Pulmonary artery endothelial cell (primary cell): Measurements from ENCODE around the gene HNRNPUL2. TPM values are rescaled to one million over a fixed set of nuclear protein-coding genes. Genes with fewer than 3 reads are reported as not detected.

Experiments used
- DNase-seq: peaks from one replicate; pipeline ENCODE4 v3.0.0-alpha.2; 2011; ENCODE audit warnings: low read depth, low spot score
- total RNA-seq: library from RNA; depleted of rRNA; stranded (reverse); fragments of >200 nt; gene quantifications from 2 replicates; pipeline ENCODE4 v1.2.3, GENCODE V29; 2014

HNRNPUL2 gene
- total RNA-seq, 1 donor from 2014 or later: 11.6 TPM

DNA sequence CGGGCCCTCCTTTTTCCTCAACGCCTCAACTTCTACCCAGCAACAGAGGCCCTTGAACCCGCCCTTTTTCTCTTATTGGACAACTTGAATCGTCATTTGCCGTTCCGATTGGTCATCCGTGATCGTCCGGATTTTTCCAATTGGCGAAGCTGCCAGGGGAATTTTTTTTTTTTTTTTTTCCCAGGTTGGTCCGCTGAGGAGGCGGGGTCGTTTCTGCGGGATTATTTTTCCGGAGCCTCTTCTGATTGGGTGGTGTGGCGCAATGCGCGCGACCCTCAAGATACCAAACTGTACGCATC, 564 bp upstream of the HNRNPUL2 start:
- peak; percentile 91 for DNase-seq

DNA sequence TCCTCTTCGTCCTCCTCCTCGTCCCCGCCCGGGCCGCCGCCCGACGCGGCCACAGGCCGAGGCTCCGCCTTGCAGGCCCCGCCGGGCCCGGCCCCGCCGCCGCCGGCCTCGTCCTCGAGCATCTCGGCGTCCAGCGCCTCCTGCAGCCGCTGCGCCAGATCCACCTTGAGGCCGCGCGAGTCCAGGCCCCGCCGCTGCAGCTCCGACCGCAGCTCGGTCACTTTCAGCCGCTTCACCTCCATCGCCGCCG, 417 bp downstream of the HNRNPUL2 start:
- DNase-seq: no peak

DNA sequence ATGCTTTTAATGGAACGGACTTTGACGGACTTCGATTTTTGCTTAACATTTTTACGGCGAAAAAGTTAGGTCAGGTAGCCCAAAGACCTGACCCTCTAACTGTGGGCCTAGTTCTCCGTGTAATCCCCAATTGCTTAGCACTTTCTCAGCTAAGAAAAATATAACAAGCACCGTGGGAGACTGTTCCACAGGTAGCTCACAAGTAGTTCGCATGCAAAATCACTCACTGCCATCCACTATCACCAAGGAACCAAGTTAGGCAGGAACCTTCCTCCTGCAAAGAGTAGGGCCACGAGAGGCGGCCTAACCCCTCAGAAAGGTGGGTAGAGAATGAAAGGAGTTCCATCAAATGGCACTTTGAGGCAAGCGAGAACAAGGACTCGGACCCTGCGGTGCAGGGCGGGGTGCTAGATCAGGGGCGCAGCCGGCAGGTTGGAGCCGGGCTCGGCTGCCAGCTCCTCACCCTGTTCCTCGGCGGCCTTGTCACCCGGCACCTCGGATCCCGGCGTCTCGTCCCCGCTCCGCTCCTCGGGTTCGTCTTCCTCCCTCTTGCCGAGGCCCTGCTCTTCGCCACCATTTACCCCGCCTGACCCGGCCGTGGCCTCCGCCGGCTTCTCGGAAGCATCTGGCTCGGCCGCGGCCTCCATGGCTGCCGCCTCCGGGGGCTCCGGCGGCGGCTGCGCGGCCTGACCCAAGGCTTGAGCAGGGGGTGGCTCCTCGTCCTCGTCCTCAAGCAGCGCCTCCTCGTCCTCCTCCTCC, 922 bp downstream of the HNRNPUL2 start:
- DNase-seq: no peak

DNA sequence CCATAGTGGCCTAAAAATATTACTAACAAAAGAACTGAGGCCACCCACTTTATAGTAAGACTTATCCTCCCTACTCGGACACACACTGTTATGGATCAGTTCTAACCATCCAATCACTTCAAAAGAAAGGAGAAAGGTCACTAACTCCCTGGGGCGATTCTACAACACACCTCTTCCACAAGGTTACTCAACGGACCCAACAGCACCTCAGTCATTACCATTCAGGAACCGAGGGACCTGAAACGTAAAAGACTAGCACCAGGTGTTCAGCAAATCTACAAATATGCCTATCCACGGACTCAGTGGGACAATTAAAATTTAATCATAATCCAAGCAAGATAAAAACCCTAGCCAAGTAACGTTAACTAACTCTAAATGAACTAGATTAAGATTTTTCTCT, 1.6 kb downstream of the HNRNPUL2 start:
- no peak for DNase-seq

DNA sequence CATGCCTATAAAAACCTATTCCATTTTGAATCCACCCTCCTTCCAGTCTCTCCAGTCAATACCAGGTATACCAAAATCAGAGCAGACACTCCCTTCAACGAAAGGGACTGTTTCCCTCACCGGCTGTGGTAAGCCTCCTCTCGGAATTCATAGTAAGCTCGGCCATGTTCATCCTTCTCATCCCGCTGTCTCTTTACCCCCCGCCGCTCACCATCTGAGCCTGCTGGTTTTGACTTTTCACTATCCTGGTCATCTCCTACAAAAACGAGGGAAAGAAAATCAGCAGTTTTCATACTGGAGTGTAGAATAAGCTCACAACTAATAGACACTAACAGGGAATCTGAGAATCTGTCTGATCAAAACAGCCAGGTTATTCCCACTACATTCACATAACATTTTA, 3.1 kb downstream of the HNRNPUL2 start:
- DNase-seq: no peak

DNA sequence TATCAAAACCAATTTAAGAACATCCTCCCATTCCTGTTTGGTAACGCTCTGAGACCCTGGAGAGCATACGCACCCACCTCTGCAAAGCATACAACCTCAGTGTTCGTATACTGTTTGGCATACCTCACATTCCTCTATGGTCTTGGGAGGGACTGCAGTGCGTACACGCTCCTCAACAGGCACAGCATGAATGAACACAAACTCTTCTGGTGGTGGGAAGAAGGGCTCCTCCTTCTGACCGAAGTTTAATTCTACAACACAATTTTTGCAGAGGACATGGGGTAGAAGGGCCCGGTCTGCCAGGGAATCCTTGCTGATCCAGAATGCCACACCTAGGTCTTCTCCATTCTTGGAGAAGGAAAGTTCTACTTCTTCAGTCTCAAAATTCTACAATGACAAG, 5.3 kb downstream of the HNRNPUL2 start:
- DNase-seq: no peak

DNA sequence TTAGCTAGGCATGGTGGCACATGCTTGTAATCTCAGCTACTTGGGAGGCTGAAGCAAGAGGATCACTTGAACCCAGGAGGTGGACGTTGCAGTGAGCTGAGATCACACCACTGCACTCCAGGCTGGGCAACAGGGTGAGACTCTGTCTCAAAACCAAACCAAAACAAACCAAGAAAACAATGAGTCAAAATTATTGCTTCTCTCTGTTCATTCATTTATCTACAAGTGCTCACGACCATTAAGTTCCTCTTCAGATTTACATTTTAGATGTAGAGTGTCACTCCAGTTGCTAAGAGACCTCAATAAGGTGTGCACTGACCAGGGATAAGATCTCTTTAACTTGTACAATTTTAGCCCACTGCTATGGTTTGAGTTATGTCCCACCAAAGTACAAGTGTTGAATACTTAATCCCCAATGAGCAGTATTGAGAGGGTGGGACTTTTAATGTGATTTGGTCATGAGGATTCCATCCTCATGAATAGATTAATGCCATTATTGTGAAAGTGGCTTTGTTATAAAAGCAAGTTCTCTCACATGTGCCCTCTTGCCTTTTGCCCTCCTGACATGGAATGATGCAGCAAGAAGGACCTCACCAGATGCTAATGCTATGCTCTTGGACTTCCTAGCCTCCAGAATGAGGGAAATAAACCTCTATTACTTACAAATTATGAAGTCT, 7.8 kb downstream of the HNRNPUL2 start:
- no peak for DNase-seq

DNA sequence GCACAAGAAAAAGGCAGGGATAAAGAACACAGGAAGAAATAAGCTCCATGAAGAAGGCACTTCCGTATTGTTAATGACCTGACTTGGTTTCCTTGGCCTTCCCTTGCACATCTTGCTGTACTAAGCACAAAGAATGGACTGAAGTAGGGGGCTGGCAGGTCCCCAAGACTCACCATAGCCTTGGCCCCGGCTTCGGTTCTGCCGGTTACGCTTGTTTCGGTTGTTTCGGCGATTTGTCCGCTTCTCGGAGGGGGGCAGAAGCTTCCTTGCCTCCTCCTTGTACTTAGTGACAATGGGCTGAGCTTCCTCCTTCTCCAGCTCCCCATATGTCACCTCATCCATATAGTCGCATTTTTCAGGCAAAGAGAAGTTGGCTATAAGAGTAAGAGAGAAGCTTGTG, 10.4 kb downstream of the HNRNPUL2 start:
- no peak for DNase-seq

DNA sequence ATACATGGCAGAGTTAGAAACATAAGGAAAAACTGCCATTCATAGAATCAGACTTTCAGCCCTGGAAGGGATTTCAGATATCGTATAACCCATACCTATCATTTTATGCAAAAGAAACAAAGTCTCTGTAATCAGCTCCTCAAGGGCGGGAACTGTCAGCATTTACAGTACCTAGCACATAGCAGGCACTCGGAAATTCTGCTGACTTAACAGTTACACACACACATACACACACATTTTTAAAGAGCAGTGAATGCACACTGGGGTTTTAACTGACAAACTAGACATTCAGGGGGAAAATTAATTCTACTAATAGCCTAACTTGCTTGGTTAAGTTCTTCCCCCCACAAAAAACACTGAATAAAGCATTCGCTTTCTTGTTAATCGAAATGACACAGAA, 11.1 kb downstream of the HNRNPUL2 start:
- DNase-seq: no peak

DNA sequence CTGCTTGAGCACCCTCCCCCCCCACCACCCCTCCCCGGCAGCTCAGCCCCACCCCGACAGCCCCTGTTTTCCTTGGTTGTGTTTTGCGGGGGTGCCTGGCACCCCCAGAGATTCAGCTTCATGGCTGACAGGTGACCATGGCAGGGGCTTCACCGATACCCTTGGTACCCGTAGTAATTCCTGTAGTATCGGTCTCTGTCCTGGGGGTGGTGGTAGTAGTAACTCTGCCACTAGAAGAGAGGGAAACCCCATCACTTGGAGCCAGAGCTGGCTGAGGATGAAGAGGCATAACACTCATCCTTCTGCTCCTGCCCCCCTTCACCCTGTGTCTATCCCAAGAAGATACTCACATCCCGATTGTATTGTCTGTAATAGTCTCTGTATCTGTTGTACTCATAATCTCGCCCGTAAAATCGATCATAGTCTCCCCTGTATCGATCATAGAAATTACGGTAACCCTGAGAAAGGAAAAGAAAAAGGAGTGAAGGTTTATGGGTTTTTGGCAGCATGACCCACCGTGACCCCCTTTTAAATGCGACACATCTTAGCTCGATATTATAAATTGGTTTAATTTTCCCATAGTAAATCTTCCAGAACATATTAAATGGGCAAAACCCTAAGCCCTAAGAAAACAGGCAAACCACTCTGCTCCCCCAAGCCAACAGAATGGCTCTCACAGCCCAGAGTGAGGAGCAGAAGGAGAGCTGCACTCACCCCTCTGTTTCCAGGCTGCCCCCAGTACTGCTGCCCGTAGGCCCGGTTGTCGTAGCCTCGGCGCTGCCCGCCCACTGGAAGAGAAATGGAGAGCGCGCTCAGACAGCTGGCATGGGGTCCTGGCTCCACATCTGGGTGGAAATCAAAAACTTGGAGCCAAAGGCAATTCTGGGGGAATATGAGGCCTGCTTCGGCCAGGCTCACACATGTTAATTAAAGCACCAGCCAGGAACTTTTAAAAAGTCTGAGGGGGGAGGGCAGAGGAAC, 11.8 kb downstream of the HNRNPUL2 start:
- no peak for DNase-seq

DNA sequence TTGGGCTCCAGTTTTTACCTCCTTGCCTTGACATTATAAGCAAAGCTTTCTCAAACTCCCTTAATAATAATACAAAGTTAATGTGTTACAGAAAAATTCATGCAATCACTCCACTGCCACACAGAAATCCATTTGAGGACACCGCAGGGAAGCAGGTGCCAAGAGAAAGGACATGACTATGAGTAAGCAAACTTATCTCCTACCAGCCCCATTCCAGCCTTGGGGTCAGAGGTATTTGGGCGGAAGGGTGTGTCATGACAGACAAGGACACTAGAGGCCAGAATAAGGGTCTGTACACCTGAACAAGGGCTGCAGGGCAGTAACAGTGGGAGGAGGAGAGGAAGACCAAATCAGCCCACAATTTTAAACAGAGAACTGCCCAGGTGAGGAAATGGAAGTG, 13.9 kb downstream of the HNRNPUL2 start:
- DNase-seq: no peak

DNA sequence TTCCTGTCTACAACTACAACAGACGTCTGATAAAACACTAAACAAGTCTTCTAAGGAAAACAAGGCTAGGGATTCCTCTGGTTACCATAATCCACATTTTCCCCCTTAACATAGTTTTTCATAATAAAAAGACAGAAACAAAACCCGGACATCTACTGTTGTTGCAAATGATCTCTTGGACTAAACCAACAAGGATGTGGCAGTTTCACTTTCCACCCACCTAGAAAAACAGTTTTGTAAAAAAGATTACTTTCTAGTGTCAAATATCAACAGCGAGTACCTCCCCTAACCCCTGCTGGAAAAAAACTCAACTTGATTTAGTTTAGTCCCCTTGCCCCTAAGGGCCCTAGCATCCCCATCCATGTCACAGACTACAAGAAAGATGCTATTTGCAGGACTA, 14.4 kb downstream of the HNRNPUL2 start:
- no peak for DNase-seq

DNA sequence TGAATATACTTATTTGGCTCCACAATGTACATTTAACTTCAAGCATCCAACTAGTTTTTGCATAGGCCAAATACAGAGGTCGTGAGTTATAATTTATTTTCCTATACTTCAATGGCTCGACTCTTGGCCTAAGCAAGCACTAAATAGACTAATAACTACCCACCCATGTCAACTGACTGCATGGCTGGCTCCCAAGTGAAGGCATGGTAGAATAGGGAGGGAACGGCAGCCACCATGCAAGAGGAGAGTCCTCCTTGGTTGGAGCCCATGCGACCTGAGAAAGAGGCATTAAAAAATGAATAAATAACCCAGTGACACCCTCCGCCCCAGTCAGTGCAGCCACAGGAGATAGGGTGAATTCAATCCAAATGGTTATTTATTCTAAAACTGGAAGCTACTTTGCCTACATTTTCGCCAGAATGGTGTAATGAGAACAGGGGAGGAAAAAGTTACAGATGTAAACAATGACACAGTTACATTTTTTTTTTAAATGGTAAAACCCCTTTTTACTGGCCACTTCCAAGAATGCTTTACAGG, 14.9 kb downstream of the HNRNPUL2 start:
- DNase-seq: no peak

DNA sequence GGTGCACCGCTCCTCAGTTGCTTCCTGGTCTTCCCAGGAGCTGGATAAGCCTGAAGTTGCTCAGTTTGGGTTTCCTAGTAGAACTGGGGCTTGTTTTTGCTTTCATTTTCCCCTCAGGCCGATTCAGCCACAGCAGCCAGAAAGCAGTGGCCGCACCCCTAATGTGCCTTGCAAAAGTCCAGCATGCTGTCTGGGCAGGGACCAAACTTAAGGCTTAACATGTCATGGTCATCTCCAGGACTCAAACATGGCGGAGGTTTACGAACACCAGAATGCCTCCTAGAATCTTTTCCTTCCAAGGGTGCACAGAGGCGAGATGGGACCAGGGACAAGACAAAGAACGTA, 17.3 kb downstream of the HNRNPUL2 start:
- DNase-seq: no peak

DNA sequence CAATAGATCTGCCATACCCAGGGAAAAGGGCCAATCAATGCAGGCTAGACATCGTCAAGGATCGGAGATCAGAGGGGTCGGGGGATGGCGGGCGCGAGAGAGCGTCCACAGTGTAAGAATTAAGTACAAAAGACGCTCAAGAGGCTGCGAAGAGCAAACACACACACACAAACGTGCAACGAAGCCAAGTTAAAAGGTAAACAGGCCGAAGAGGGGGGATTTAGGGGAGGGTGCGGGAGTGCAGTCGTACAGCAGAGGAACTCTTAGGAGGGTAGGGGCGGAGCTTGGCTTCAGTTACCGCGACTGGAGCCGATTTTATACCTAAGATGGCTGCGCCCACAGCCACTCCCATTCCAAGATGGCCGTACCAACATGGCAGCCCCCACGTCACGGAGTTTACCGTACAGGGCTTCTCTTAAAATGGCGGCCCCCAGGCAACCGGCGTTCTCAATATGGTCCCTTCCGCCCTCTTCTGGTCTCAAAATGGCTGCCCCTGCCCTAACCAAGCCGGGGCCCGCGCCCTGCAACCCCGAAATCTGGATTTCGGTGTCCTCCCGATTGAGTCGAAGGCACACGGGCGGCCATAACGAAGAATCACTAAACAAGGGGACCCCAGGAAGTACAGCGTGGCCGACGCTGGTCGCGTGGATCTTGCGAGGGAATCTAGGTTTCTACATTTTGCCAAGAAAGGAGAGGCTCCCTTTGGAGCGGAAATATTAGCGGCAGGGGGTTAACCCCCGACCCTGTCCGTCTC, 17.8 kb downstream of the HNRNPUL2 start:
- peak; percentile 92 for DNase-seq

DNA sequence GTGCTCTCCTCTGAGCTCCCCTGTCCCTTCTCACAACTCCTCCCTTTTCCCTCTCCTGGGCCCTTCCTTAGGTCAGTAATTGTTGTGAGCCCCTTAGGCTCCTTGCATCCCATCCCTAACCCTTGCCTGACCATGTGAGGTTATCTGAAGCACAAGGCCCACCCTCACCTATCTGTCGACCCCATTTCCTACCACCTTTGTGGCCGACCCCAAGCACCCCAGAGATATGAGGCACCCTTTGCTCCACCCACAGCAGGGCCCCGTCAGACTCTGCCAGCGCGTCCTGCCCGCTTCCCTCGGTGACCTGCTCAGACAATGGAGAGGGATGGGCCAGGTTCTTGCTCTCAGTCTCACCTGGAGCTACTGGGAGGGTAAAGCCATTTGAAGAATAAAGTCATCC, 18.5 kb downstream of the HNRNPUL2 start:
- no peak for DNase-seq

DNA sequence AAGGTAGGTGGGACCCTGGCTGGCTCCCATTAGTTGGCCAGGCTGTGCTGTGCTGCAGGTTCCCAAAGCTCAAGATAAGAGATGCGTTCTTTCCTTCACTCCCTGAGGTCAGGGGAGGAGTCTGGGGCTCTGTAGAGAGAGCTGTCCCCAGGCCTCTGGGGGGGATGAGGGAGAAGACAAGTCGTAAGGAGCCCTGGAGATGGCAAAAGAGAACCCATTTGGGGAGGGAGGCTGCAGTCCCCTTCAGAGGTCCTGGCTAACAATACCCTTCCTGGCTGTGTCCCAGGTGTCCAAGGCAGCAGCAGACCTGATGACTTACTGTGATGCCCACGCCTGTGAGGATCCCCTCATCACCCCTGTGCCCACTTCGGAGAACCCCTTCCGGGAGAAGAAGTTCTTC, 18.9 kb downstream of the HNRNPUL2 start:
- no peak for DNase-seq

DNA sequence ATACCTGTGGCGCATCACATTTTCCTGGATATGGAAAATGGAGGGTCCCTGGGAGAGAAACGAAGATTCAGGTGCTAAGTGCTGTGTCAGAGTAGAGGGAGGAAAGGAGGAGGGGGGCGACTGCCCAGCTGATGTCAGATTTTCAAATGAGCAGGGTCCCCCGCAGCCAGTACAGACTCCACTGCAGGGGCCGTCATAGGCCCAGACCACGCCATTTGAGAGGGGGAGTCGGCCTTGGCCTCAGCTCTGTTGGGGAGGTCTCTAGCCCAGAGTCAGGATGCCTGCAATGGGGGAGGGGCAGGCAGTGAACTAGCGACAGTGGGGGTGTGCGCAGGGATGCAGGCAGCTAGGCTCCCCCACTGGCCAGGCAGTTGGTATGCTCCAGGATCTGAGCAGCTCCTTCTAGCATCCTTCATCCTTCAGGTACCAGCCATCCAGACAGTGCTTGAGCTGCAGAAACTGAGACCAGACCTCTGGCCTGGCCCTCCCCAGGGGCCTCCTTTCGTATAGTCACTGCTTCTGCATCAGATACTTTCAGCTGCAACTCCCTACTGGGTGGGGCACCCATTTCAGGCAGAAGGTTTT, 19.9 kb downstream of the HNRNPUL2 start, which contains the start of the genes BSCL2 and GNG3:
BSCL2 (minus strand) TSS at position 148 of the 585 bp plus-strand sequence. CDS start 229 bp downstream, outside the sequence.
GNG3 (plus strand) TSS at position 400 of the 585 bp plus-strand sequence. CDS start 620 bp downstream, outside the sequence.
- DNase-seq: no peak

DNA sequence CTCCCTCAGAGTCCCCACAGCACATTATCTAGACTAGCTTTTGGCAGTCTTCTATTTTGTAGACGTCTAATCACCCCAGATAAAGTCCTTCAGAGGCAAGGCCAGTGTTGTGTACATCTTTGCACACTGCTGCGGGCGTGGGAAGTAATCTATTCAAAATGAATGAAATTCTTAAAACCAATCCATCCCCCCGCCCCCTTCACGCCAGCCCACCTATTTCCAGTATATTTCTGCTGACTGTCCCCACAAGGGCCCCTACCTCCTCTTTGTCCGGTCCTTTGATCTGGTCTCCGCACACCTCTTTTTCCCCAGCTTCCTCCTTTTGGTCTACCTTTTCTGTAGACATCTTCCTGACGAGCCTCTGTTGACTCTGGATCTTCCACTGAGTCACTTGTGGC, 20.4 kb downstream of the HNRNPUL2 start:
- DNase-seq: no peak

DNA sequence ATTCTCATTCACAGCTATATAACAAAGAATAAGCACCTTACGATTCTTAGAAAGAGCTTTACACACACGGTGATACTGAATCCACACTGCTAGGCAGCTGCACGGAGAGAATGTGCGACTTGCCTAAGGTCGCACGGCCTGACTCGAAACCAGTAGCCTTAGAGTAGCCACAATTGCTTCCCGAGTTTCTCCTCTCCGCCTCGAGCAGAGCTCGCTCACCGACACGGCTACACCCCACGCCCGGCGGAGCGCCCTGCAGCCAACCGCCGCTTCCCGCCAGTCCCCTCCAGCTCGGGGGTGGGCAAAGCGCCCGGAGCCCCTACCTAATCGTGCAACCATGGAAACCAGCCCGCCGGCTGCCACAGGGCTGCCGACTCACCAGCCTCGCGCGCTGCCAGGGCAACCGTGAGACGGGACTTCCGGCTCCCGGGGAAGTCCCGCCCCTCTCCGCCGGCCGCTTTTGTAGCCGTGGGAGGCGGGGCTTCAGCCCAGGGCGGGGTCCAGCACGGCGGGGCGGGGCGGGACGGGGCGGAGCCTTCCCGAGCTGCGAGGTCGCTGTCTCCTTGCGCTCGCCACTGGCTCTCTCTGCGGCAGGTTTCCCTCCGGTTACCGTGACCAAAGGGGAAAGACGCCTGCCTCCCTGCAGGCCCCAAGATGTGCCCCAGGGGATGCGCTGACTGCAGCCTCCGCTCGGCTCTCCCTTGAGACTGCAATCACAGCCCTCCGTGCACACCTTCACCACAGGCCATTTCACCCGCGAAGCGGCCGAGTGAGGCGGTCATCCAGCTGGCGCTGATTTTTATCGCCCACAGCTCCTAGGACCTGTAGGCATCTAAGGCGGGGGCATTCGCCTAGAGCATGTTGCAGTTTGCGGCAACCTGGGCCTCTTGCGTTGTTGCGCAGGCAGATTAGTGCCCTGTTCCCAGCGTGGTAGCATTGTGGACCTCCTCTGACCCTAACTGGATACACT, 21.1 kb downstream of the HNRNPUL2 start:
- DNase-seq: peak; percentile 74
